A549 (cell line): ENCODE data around the gene NMB. TPM values are rescaled to one million over a fixed set of nuclear protein-coding genes. Genes with fewer than 3 reads are reported as not detected.

Experiments
- ATAC-seq, 2 experiments: fragments of 200-7000 bp in 1 of 2; fragments of >200 bp in 1 of 2; cut with Nextera tagmentation in 1 of 2; cut with Tn5 transposase in 1 of 2; 3 replicates each; pipeline versions ENCODE4 v1.8.0 to v1.9.1; 2018 to 2020; ENCODE audit warnings: mild to moderate bottlenecking in 1 of 2, moderate library complexity in 1 of 2
- CTCF ChIA-PET: fragments of 300-600 bp; sonication (Branson Sonifier 250); formaldehyde crosslinking; extraction: SDS; loops from one replicate; lab custom pipeline; 2021; ENCODE audit warnings: antibody characterized with exemption, inconsistent platforms; lab: Yijun Ruan, JAX
- POLR2A ChIA-PET: fragments of 350-600 bp; formaldehyde crosslinking; extraction: SDS; loops from one replicate; lab custom pipeline; 2021; ENCODE audit warnings: antibody characterized with exemption, inconsistent platforms; lab: Yijun Ruan, JAX
- DNase-seq, 2 experiments: peaks; one replicate each; pipeline versions ENCODE4 v3.0.0 to v3.0.0-alpha.2; 2011 to 2016; ENCODE audit warnings: low read depth in 1 of 2, low spot score in 1 of 2
- FAIRE-seq: peaks from 2 replicates; lab custom pipeline; 2011; peaks lifted over from hg19 to GRCh38; lab: Jason Lieb, UNC
- H3K27ac ChIP-seq, 2 experiments: fragments of >200 bp; sonication (Bioruptor Twin); formaldehyde crosslinking; 3 replicates each; pipeline ENCODE4 v1.5.1; 2016 to 2017
- H3K4me1 ChIP-seq: fragments of >200 bp; sonication (Bioruptor Twin); formaldehyde crosslinking; 3 replicates; pipeline ENCODE4 v1.6.1; 2016
- H3K4me2 ChIP-seq: fragments of >200 bp; sonication (Bioruptor Twin); formaldehyde crosslinking; 3 replicates; pipeline ENCODE4 v1.6.1; 2016
- H3K4me3 ChIP-seq: fragments of >200 bp; sonication (Bioruptor Twin); formaldehyde crosslinking; 3 replicates; pipeline ENCODE4 v1.5.1; 2016
- H3K9me3 ChIP-seq: fragments of >200 bp; sonication (Bioruptor Twin); formaldehyde crosslinking; 3 replicates; pipeline ENCODE4 v1.6.1; 2016
- BCL3 ChIP-seq: fragments of >200 bp; sonication (Bioruptor Twin); formaldehyde crosslinking; IDR thresholded peaks from 3 replicates; pipeline ENCODE4 v1.6.1; 2016
- CHD2 ChIP-seq: fragments of 150-350 bp; IDR thresholded peaks from 2 replicates; pipeline ENCODE4 v1.6.1; 2014; ENCODE audit warnings: low read length; ENCODE audit not compliant: partially characterized antibody
- EP300 ChIP-seq, 2 experiments: fragments of >200 bp; sonication (Bioruptor Twin); formaldehyde crosslinking; IDR thresholded peaks; 2 replicates in 1 of 2; 3 replicates in 1 of 2; pipeline ENCODE4 v1.6.1; 2016 to 2017
- FOSB ChIP-seq: fragments of 250-450 bp; sonication (Bioruptor Pico); IDR thresholded peaks from 2 replicates; pipeline ENCODE4 v1.5.0; 2020; ENCODE audit warnings: mild to moderate bottlenecking, moderate library complexity
- GATA3 ChIP-seq: IDR thresholded peaks from 2 replicates; pipeline ENCODE4 v1.6.1; 2012; ENCODE audit warnings: borderline replicate concordance
- HOXA7 ChIP-seq: fragments of 250-450 bp; sonication (Bioruptor Pico); IDR thresholded peaks from 2 replicates; pipeline ENCODE4 v1.5.0; 2020; ENCODE audit warnings: mild to moderate bottlenecking, moderate library complexity
- JUN ChIP-seq, 2 experiments: fragments of >200 bp; sonication (Bioruptor Twin); formaldehyde crosslinking; IDR thresholded peaks; 2 replicates in 1 of 2; 3 replicates in 1 of 2; pipeline ENCODE4 v1.6.1; 2016 to 2017
- KDM5A ChIP-seq: fragments of 200-600 bp; sonication (generic); IDR thresholded peaks from 2 replicates; pipeline ENCODE4 v1.6.1; 2016; ENCODE audit warnings: antibody characterized with exemption, mild to moderate bottlenecking
- NPAS2 ChIP-seq: fragments of 250-450 bp; sonication (Bioruptor Pico); IDR thresholded peaks from 2 replicates; pipeline ENCODE4 v1.8.0; 2022; ENCODE audit warnings: mild to moderate bottlenecking, moderate library complexity, borderline replicate concordance
- NR3C1 ChIP-seq: fragments of >200 bp; sonication (Bioruptor Twin); formaldehyde crosslinking; IDR thresholded peaks from 3 replicates; pipeline ENCODE4 v1.6.1; 2017
- PHF8 ChIP-seq: fragments of 200-600 bp; sonication (generic); IDR thresholded peaks from 2 replicates; pipeline ENCODE4 v1.6.1; 2016; ENCODE audit warnings: low read depth, mild to moderate bottlenecking, antibody characterized with exemption, moderate library complexity, borderline replicate concordance
- POLR2A ChIP-seq: IDR thresholded peaks from 2 replicates; pipeline ENCODE4 v1.6.1; 2012; ENCODE audit warnings: mild to moderate bottlenecking, low read length
- RCOR1 ChIP-seq: fragments of 150-350 bp; IDR thresholded peaks from 2 replicates; pipeline ENCODE4 v1.6.1; 2014; ENCODE audit warnings: antibody characterized with exemption, low read length, low read depth
- RFX5 ChIP-seq: fragments of 450-650 bp; IDR thresholded peaks from 2 replicates; pipeline ENCODE4 v1.7.1; 2014; ENCODE audit warnings: antibody characterized with exemption, mild to moderate bottlenecking, moderate library complexity
- TFCP2L1 ChIP-seq: fragments of 250-450 bp; sonication (Bioruptor Pico); IDR thresholded peaks from 2 replicates; pipeline ENCODE4 v1.5.0; 2021; ENCODE audit warnings: mild to moderate bottlenecking
- WGBS: methylation state at CpG from one replicate; pipeline ENCODE4 v1.1.6; 2017; ENCODE audit errors: missing lambda C conversion rate; 5-methylcytosine and 5-hydroxymethylcytosine counted together
- polyA plus RNA-seq, 4 experiments: library from polyadenylated mRNA; depleted of rRNA in 3 of 4; stranded (reverse); fragments of >200 nt; fragmentation: RNase III in 1 of 4; extraction: RNeasy Plus Mini Kit Qiagen cat#74134 plus additional on column Dnase treatment in 1 of 4; gene quantifications; 2 replicates in 3 of 4; 3 replicates in 1 of 4; pipeline ENCODE4 v1.2.3, GENCODE V29; 2011 to 2017
- TF ChIP-seq, protein P1 (sequence below): IDR thresholded peaks from 2 replicates; pipeline ENCODE4 v1.6.1; 2012
- TF ChIP-seq, protein P2 (sequence below): fragments of 200-600 bp; sonication (generic); IDR thresholded peaks from 2 replicates; pipeline ENCODE4 v1.6.1; 2016; ENCODE audit warnings: antibody characterized with exemption, mild to moderate bottlenecking, moderate library complexity
- TF ChIP-seq, protein P3 (sequence below): fragments of 150-350 bp; IDR thresholded peaks from 2 replicates; pipeline ENCODE4 v1.6.1; 2014; ENCODE audit warnings: low read depth, mild to moderate bottlenecking, low read length
- TF ChIP-seq, protein P4 (sequence below): IDR thresholded peaks from 2 replicates; pipeline ENCODE4 v1.6.1; 2012; ENCODE audit warnings: low read depth, borderline replicate concordance

The NMB gene
- polyA plus RNA-seq, 2 of the 4 experiments (the other 2 are of a cell fraction) = 10.1 to 18.5 TPM

DNA sequence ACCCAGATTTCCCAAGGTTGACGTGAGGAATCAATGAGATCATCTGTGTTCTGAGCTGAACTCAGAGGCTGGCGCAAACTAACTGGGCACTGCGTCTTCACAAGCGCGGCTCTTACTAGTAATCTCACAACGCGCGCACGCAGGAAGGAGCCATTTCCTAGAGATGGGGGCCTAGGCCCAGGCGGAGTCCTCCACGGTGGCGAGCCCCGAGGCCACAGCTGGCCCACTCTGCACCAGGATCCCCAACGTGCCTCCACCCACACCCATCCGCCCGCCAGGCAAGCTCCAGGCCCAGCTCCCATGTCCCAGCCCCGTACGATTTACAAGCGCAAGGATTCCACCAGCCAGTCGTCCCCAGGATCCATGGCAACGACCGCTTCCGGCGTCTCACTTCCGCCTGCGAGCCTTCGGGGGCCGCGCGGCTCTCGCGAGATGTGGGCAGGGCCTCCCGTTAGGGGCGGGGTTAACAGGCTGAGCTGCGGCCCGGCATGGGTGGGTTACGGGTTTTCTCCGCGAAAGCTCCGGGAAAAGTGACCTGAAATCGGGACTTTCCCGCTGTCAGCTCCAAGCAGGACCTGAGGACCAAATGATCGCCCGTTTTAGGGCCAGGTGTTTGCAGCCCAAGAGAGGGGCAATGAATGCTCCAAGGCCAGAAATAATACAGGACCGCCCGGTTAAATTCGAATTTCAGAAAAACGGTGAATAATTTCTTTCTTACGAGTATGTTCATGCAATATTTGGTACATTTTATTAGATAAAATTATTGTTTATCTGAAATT lies 3.9 kb downstream of the NMB start, which contains the start of gene WDR73:
Gene WDR73 (minus strand): TSS at position 374 of the 779 bp plus-strand sequence. CDS start 9 bp downstream, at position 365.
- H3K27ac ChIP-seq = peak within 1 kb of the TSS; percentile 90 to 95
- peak within 1 kb of the TSS; percentile 86 for H3K4me2 ChIP-seq
- ChIA-PET CTCF (interaction anchor here (0.5 to 8.6 kb wide), 31 partner anchors 8 to 515 kb away, joined by 3 to 85 read pairs (median 3); no protein-coding TSS in a partner anchor), POLR2A (interaction anchor here (0.6 to 2.1 kb wide), 13 partner anchors 9 to 274 kb away, joined by 3 to 15 read pairs (median 6); partner anchors contain the start of genes SEC11A and ZSCAN2)
- peak; percentile 77 to 86 for ATAC-seq
- TF ChIP-seq, protein P1, sequence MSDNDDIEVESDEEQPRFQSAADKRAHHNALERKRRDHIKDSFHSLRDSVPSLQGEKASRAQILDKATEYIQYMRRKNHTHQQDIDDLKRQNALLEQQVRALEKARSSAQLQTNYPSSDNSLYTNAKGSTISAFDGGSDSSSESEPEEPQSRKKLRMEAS = peak; percentile 58
- TF ChIP-seq NPAS2 (CRISPR knock-in tag) (no peak), NR3C1 (no peak), TFCP2L1 (CRISPR knock-in tag) (0 out of 2 replicates have a peak, but pooled peaks have one; percentile 39), BCL3 (peak; percentile 81; the same call in 2 of the 3 replicates), KDM5A (peak; percentile 66), GATA3 (peak; percentile 54; the same call in 1 of the 2 replicates), RFX5 (no peak), HOXA7 (CRISPR knock-in tag) (0 out of 2 replicates have a peak, but pooled peaks have one; percentile 55), JUN (IDR thresholded peaks at IDR 0.05) (peak; percentile 83 to 84), PHF8 (peak; percentile 83), FOSB (CRISPR knock-in tag) (no peak), EP300 (IDR thresholded peaks at IDR 0.05) (no peak), CHD2 (peak; percentile 99), RCOR1 (no peak), POLR2A (peak; percentile 80)
- TF ChIP-seq, protein P2, sequence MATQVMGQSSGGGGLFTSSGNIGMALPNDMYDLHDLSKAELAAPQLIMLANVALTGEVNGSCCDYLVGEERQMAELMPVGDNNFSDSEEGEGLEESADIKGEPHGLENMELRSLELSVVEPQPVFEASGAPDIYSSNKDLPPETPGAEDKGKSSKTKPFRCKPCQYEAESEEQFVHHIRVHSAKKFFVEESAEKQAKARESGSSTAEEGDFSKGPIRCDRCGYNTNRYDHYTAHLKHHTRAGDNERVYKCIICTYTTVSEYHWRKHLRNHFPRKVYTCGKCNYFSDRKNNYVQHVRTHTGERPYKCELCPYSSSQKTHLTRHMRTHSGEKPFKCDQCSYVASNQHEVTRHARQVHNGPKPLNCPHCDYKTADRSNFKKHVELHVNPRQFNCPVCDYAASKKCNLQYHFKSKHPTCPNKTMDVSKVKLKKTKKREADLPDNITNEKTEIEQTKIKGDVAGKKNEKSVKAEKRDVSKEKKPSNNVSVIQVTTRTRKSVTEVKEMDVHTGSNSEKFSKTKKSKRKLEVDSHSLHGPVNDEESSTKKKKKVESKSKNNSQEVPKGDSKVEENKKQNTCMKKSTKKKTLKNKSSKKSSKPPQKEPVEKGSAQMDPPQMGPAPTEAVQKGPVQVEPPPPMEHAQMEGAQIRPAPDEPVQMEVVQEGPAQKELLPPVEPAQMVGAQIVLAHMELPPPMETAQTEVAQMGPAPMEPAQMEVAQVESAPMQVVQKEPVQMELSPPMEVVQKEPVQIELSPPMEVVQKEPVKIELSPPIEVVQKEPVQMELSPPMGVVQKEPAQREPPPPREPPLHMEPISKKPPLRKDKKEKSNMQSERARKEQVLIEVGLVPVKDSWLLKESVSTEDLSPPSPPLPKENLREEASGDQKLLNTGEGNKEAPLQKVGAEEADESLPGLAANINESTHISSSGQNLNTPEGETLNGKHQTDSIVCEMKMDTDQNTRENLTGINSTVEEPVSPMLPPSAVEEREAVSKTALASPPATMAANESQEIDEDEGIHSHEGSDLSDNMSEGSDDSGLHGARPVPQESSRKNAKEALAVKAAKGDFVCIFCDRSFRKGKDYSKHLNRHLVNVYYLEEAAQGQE = peak; percentile 100
- TF ChIP-seq, protein P3, sequence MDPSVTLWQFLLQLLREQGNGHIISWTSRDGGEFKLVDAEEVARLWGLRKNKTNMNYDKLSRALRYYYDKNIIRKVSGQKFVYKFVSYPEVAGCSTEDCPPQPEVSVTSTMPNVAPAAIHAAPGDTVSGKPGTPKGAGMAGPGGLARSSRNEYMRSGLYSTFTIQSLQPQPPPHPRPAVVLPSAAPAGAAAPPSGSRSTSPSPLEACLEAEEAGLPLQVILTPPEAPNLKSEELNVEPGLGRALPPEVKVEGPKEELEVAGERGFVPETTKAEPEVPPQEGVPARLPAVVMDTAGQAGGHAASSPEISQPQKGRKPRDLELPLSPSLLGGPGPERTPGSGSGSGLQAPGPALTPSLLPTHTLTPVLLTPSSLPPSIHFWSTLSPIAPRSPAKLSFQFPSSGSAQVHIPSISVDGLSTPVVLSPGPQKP = peak; percentile 27; the same call in 1 of the 2 replicates
- TF ChIP-seq, protein P4, sequence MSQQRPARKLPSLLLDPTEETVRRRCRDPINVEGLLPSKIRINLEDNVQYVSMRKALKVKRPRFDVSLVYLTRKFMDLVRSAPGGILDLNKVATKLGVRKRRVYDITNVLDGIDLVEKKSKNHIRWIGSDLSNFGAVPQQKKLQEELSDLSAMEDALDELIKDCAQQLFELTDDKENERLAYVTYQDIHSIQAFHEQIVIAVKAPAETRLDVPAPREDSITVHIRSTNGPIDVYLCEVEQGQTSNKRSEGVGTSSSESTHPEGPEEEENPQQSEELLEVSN = peak; percentile 24; the same call in 1 of the 2 replicates
- peak; percentile 91 to 96 for DNase-seq
- H3K9me3 ChIP-seq = no peaks in the 10 kb centered on the region
- H3K4me1 ChIP-seq = peaks cover 46% of the 10 kb centered on the region
- under 1% methylated on average over 38 of the region's 49 CpGs for WGBS
- peak within 1 kb of the TSS; percentile 73 for H3K4me3 ChIP-seq
- no peak for FAIRE-seq
